Keratinocyte (primary cell): ENCODE data around the gene RBP4.

Experiments used
- CTCF ChIP-seq, 3 experiments: IDR thresholded peaks in 1 of 3; conservative IDR thresholded peaks in 1 of 3; optimal IDR thresholded peaks in 1 of 3; 2 replicates in 2 of 3; 3 replicates in 1 of 3; pipeline versions ENCODE3 to v1.5.1; 2011; ENCODE audit warnings: low read length in 3 of 3, mild to moderate bottlenecking in 3 of 3, moderate library complexity in 2 of 3, control low read depth in 1 of 3, inconsistent platforms in 1 of 3; ENCODE audit not compliant: insufficient read depth in 2 of 3; ENCODE audit errors: extremely low read depth in 1 of 3
- EZH2 ChIP-seq: IDR thresholded peaks from one replicate; pipeline ENCODE4 v1.6.1; 2012; ENCODE audit warnings: inconsistent platforms, mild to moderate bottlenecking, low read length, moderate library complexity

GRCh38 chr10:93629647-93630305 lies 28.7 kb upstream of the RBP4 start:
- TF ChIP-seq CTCF (optimal IDR thresholded peaks at IDR 0.05 in 1 of 3, IDR thresholded peaks at IDR 0.05 in 1 of 3, conservative IDR thresholded peaks at IDR 0.05 in 1 of 3; ENCODE audit: extremely low read depth in 1 of 3, insufficient read depth in 2 of 3, low read length in 3 of 3) (no peak), EZH2 (no peak)
